Muscle layer of duodenum (tissue), 2 donors: Measurements from ENCODE around the gene GRIN3A.
"Not testable (repeated sequence)": the region's sequence is repeated elsewhere in the genome, so short reads cannot be mapped to it uniquely, and the experiment has no call there.

Experiments used
- H3K27ac ChIP-seq: one replicate; pipeline ENCODE4 v1.7.0; 2013; ENCODE audit warnings: mild to moderate bottlenecking, low read length
- H3K27me3 ChIP-seq: one replicate; pipeline ENCODE4 v1.7.0; 2013; ENCODE audit warnings: low read depth, mild to moderate bottlenecking, control low read depth, low read length
- H3K36me3 ChIP-seq, 2 donors: one replicate each; pipeline ENCODE4 v1.7.0; 2013; ENCODE audit warnings: low read length in 2 of 2, control low read depth in 1 of 2, mild to moderate bottlenecking in 1 of 2; ENCODE audit not compliant: insufficient read depth in 2 of 2, control insufficient read depth in 1 of 2
- H3K4me1 ChIP-seq, 2 donors: one replicate each; pipeline ENCODE4 v1.7.0; 2013; ENCODE audit warnings: low read length in 2 of 2, mild to moderate bottlenecking in 2 of 2, control low read depth in 1 of 2, moderate library complexity in 1 of 2; ENCODE audit not compliant: insufficient read depth in 2 of 2, control insufficient read depth in 1 of 2
- H3K4me3 ChIP-seq, 2 donors: one replicate each; pipeline ENCODE4 v1.7.0; 2013; ENCODE audit warnings: low read length in 2 of 2, low read depth in 1 of 2, mild to moderate bottlenecking in 1 of 2
- H3K9me3 ChIP-seq, 2 donors: one replicate each; pipeline ENCODE4 v1.7.0; 2013; ENCODE audit warnings: low read length in 2 of 2, control low read depth in 1 of 2, mild to moderate bottlenecking in 1 of 2; ENCODE audit not compliant: control insufficient read depth in 1 of 2
- donor health status: healthy.

The GRIN3A gene

GRCh38 chr9:101591787-101592446 lies 146.5 kb downstream of the GRIN3A start:
- no peaks in the 10 kb centered on the region for H3K9me3 ChIP-seq
- H3K27ac ChIP-seq: no peak overlapping the region
- H3K4me1 ChIP-seq: no peaks in the 10 kb centered on the region
- no peak overlapping the region for H3K4me3 ChIP-seq
- no peaks in the 10 kb centered on the region for H3K36me3 ChIP-seq
- H3K27me3 ChIP-seq: no peaks in the 10 kb centered on the region

- Histone ChIP-seq H3K4me1 (no peaks in the 10 kb centered on the region), H3K27me3 (no peaks in the 10 kb centered on the region), H3K4me3 (no peak overlapping the region), H3K9me3 (no peaks in the 10 kb centered on the region), H3K36me3 (no peaks in the 10 kb centered on the region), H3K27ac (no peak overlapping the region)
Measured at GRCh38 chr9:101590901-101591300, 147.5 kb downstream of the GRIN3A start.

GRCh38 chr9:101590074-101590473 lies 148.4 kb downstream of the GRIN3A start:
- H3K27me3 ChIP-seq, H3K27ac ChIP-seq, H3K4me3 ChIP-seq, H3K4me1 ChIP-seq, H3K9me3 ChIP-seq, H3K36me3 ChIP-seq: not testable (repeated sequence)

GRCh38 chr9:101587332-101588043 lies 151.0 kb downstream of the GRIN3A start:
- Histone ChIP-seq H3K27me3 (no peaks in the 10 kb centered on the region), H3K9me3 (no peaks in the 10 kb centered on the region)

GRCh38 chr9:101586651-101587050 lies 151.8 kb downstream of the GRIN3A start:
- H3K27ac ChIP-seq: no peak overlapping the region
- no peak overlapping the region for H3K4me3 ChIP-seq
- no peaks in the 10 kb centered on the region for H3K4me1 ChIP-seq
- H3K36me3 ChIP-seq: no peaks in the 10 kb centered on the region
- no peaks in the 10 kb centered on the region for H3K27me3 ChIP-seq
- no peaks in the 10 kb centered on the region for H3K9me3 ChIP-seq

More at GRCh38 chr9:101587332-101588043, 151.0 kb downstream of the GRIN3A start:
- Histone ChIP-seq H3K27ac (no peak overlapping the region), H3K4me3 (no peak overlapping the region), H3K4me1 (no peaks in the 10 kb centered on the region), H3K36me3 (no peaks in the 10 kb centered on the region)

- Histone ChIP-seq H3K4me3 (no peak overlapping the region), H3K4me1 (no peaks in the 10 kb centered on the region), H3K36me3 (no peaks in the 10 kb centered on the region), H3K27me3 (no peaks in the 10 kb centered on the region), H3K9me3 (no peaks in the 10 kb centered on the region), H3K27ac (no peak overlapping the region)
Measured at GRCh38 chr9:101585740-101586139, 152.7 kb downstream of the GRIN3A start.

- no peaks in the 10 kb centered on the region for H3K4me1 ChIP-seq
- no peaks in the 10 kb centered on the region for H3K27me3 ChIP-seq
- no peak overlapping the region for H3K27ac ChIP-seq
- H3K4me3 ChIP-seq: no peak overlapping the region
- no peaks in the 10 kb centered on the region for H3K36me3 ChIP-seq
- H3K9me3 ChIP-seq: no peaks in the 10 kb centered on the region
Measured at GRCh38 chr9:101582553-101582952, 155.9 kb downstream of the GRIN3A start.

GRCh38 chr9:101579711-101580545 lies 158.5 kb downstream of the GRIN3A start:
- Histone ChIP-seq H3K9me3 (no peaks in the 10 kb centered on the region), H3K36me3 (no peaks in the 10 kb centered on the region), H3K4me3 (no peak overlapping the region), H3K27ac (no peak overlapping the region), H3K4me1 (no peaks in the 10 kb centered on the region), H3K27me3 (no peaks in the 10 kb centered on the region)

- Histone ChIP-seq H3K9me3 (no peaks in the 10 kb centered on the region), H3K27me3 (no peaks in the 10 kb centered on the region), H3K27ac (no peak overlapping the region), H3K36me3 (no peaks in the 10 kb centered on the region), H3K4me3 (no peak overlapping the region), H3K4me1 (no peaks in the 10 kb centered on the region)
Measured at GRCh38 chr9:101578378-101578777, 160.1 kb downstream of the GRIN3A start.

- H3K27ac ChIP-seq: no peak overlapping the region
- no peaks in the 10 kb centered on the region for H3K27me3 ChIP-seq
- no peak overlapping the region for H3K4me3 ChIP-seq
- no peaks in the 10 kb centered on the region for H3K4me1 ChIP-seq
- H3K36me3 ChIP-seq: peaks cover 0 to 5% of the 10 kb centered on the region in 2 donors
- no peaks in the 10 kb centered on the region for H3K9me3 ChIP-seq
Measured at GRCh38 chr9:101574731-101575333, 163.6 kb downstream of the GRIN3A start.

- Histone ChIP-seq H3K9me3 (no peaks in the 10 kb centered on the region), H3K27ac (no peak overlapping the region), H3K27me3 (no peaks in the 10 kb centered on the region), H3K4me1 (no peaks in the 10 kb centered on the region), H3K36me3 (peaks cover 0 to 8% of the 10 kb centered on the region in 2 donors), H3K4me3 (no peak overlapping the region)
Measured at GRCh38 chr9:101572316-101572715, 166.1 kb downstream of the GRIN3A start.
